ENCODE results near the gene RNF215. TPM values are rescaled to one million over a fixed set of nuclear protein-coding genes. Genes with fewer than 3 reads are reported as not detected.
A peak's percentile ranks its signal among the peaks of the same experiment; 100 is the strongest.

RNF215 gene
- total and polyA plus RNA-seq, 2 of the 13 experiments (the other 11 are each of a cell fraction or from before 2014, with no cell fraction given), result 5.3 to 6.1 TPM

DNA sequence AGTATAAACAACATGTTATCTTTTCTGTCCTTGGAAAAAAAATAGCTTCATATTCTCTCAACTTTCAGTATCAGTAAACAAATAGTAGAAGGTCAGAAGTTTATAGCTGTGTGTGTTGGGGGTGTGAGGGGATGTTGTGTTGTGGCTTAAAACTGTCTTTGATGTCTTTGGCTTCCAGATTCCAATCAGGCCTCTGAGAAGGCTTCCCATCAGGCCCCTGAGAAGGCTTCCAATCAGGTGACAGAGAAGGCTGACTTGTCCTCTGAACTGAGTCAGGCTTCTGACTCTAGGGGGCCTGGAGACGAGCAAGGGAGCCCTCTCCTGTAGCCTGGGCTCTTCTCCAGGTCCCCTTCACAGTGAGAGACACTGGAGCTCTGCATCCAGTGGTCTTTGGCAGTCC is 47.6 kb upstream of the RNF215 start (continued):
- TF ChIP-seq ZNF703 (CRISPR knock-in tag; IDR thresholded peaks at IDR 0.05; ENCODE audit: borderline replicate concordance), result no peak
- TF ChIP-seq, protein P1, sequence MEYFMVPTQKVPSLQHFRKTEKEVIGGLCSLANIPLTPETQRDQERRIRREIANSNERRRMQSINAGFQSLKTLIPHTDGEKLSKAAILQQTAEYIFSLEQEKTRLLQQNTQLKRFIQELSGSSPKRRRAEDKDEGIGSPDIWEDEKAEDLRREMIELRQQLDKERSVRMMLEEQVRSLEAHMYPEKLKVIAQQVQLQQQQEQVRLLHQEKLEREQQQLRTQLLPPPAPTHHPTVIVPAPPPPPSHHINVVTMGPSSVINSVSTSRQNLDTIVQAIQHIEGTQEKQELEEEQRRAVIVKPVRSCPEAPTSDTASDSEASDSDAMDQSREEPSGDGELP (IDR thresholded peaks at IDR 0.05; ENCODE audit: borderline replicate concordance, low read depth), result no peak
- TF ChIP-seq NFATC3 (CRISPR knock-in tag; IDR thresholded peaks at IDR 0.05), result no peak
- TF ChIP-seq KLF6 (CRISPR knock-in tag; IDR thresholded peaks at IDR 0.05), result no peak
- no peak for TF ChIP-seq HES4 (CRISPR knock-in tag; IDR thresholded peaks at IDR 0.05; ENCODE audit: borderline replicate concordance)
- TF ChIP-seq, protein P2, sequence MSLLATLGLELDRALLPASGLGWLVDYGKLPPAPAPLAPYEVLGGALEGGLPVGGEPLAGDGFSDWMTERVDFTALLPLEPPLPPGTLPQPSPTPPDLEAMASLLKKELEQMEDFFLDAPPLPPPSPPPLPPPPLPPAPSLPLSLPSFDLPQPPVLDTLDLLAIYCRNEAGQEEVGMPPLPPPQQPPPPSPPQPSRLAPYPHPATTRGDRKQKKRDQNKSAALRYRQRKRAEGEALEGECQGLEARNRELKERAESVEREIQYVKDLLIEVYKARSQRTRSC (CRISPR knock-in tag; IDR thresholded peaks at IDR 0.05; ENCODE audit: low read depth), result no peak
- TF ChIP-seq ATF7 (IDR thresholded peaks at IDR 0.05), result no peak
- no peak for TF ChIP-seq ATF7 (CRISPR knock-in tag; IDR thresholded peaks at IDR 0.05)
- peak; percentile 12; the same call in 1 of the 2 replicates for TF ChIP-seq ARID5B (CRISPR knock-in tag; IDR thresholded peaks at IDR 0.05)
- TF ChIP-seq FOXA3 (CRISPR knock-in tag; IDR thresholded peaks at IDR 0.05), result peak; percentile 6; the same call in 1 of the 2 replicates
- peak; percentile 39; the same call in 1 of the 2 replicates for TF ChIP-seq NCOA2 (CRISPR knock-in tag; IDR thresholded peaks at IDR 0.05)
- no peak for TF ChIP-seq FOXK1 (CRISPR knock-in tag; IDR thresholded peaks at IDR 0.05; ENCODE audit: borderline replicate concordance, low read depth)
- TF ChIP-seq RNF2 (conservative IDR thresholded peaks at IDR 0.05; ENCODE audit: low read depth), result no peak
- no peak for TF ChIP-seq MAX (IDR thresholded peaks at IDR 0.05)
- TF ChIP-seq PITX1 (CRISPR knock-in tag; IDR thresholded peaks at IDR 0.05), result 0 out of 2 replicates have a peak, but pooled peaks have one; percentile 17
- TF ChIP-seq, protein P3, sequence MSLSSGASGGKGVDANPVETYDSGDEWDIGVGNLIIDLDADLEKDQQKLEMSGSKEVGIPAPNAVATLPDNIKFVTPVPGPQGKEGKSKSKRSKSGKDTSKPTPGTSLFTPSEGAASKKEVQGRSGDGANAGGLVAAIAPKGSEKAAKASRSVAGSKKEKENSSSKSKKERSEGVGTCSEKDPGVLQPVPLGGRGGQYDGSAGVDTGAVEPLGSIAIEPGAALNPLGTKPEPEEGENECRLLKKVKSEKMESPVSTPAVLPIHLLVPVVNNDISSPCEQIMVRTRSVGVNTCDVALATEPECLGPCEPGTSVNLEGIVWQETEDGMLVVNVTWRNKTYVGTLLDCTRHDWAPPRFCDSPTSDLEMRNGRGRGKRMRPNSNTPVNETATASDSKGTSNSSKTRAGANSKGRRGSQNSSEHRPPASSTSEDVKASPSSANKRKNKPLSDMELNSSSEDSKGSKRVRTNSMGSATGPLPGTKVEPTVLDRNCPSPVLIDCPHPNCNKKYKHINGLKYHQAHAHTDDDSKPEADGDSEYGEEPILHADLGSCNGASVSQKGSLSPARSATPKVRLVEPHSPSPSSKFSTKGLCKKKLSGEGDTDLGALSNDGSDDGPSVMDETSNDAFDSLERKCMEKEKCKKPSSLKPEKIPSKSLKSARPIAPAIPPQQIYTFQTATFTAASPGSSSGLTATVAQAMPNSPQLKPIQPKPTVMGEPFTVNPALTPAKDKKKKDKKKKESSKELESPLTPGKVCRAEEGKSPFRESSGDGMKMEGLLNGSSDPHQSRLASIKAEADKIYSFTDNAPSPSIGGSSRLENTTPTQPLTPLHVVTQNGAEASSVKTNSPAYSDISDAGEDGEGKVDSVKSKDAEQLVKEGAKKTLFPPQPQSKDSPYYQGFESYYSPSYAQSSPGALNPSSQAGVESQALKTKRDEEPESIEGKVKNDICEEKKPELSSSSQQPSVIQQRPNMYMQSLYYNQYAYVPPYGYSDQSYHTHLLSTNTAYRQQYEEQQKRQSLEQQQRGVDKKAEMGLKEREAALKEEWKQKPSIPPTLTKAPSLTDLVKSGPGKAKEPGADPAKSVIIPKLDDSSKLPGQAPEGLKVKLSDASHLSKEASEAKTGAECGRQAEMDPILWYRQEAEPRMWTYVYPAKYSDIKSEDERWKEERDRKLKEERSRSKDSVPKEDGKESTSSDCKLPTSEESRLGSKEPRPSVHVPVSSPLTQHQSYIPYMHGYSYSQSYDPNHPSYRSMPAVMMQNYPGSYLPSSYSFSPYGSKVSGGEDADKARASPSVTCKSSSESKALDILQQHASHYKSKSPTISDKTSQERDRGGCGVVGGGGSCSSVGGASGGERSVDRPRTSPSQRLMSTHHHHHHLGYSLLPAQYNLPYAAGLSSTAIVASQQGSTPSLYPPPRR (CRISPR knock-in tag; IDR thresholded peaks at IDR 0.05; ENCODE audit: borderline replicate concordance), result no peak
- TF ChIP-seq ETV6 (CRISPR knock-in tag; conservative IDR thresholded peaks at IDR 0.05), result no peak
- TF ChIP-seq, protein P4, sequence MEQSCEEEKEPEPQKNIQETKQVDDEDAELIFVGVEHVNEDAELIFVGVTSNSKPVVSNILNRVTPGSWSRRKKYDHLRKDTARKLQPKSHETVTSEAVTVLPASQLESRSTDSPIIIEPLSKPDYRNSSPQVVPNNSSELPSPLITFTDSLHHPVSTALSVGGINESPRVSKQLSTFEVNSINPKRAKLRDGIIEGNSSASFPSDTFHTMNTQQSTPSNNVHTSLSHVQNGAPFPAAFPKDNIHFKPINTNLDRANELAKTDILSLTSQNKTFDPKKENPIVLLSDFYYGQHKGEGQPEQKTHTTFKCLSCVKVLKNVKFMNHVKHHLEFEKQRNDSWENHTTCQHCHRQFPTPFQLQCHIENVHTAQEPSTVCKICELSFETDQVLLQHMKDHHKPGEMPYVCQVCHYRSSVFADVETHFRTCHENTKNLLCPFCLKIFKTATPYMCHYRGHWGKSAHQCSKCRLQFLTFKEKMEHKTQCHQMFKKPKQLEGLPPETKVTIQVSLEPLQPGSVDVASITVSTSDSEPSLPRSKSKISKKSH (CRISPR knock-in tag; IDR thresholded peaks at IDR 0.05; ENCODE audit: borderline replicate concordance), result no peak
